ENCODE results near the gene ALG12. TPM values are rescaled to one million over a fixed set of nuclear protein-coding genes. Genes with fewer than 3 reads are reported as not detected.

ALG12 gene
- total and polyA plus RNA-seq, 2 of the 13 experiments (the other 11 are each of a cell fraction or from before 2014, with no cell fraction given), result 7.8 to 15.8 TPM

DNA sequence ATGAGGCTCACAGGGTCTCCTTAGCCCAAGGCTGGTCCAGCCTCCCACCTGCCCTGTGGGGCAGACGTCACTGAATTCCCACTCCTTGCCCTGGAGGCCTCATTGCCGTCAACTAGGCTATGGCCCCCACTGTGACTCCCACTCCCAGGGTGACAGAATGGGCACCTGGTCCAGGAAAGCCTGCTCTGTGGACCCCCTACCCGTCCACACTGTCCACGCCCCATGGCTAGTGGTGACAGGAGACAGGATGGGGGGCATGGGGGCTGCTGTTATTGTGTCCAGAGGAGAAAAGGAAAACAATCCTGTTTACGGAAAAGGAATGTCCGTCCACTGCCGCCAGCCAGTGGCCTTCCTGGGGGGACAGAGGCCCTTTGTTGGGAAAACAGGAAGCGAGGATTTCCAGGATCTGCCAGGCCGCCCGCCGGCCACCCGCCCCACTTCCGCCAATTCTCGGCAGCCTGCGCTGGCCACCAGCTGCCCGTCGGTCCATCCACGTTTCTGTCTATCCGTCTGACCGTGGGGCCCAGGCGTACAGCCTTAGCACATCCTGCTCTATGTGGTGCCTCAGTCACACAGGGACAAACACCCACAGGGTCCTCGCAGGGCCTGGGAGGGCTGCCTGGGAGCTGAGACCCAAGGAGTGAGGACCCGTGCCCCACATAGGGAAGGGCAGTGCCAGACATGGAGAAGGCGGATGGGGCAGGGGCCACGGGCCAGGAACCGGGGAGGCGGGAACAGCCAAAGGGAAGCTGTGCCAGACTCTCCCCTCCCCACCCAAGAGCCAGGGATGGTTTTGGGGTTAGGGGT lies 19.7 kb upstream of the ALG12 start (continued):
- TF ChIP-seq ZNF552 (CRISPR knock-in tag; IDR thresholded peaks at IDR 0.05; ENCODE audit: borderline replicate concordance) (0 out of 2 replicates have a peak, but pooled peaks have one; percentile 44), ZNF30 (CRISPR knock-in tag; IDR thresholded peaks at IDR 0.05) (no peak), GTF3A (CRISPR knock-in tag; conservative IDR thresholded peaks at IDR 0.05) (no peak), BRD4 (CRISPR knock-in tag; IDR thresholded peaks at IDR 0.05) (no peak; the same call in 1 of the 2 replicates), NR1H2 (CRISPR knock-in tag; IDR thresholded peaks at IDR 0.05; ENCODE audit: borderline replicate concordance, low read depth) (no peak), RFXAP (CRISPR knock-in tag; IDR thresholded peaks at IDR 0.05; ENCODE audit: borderline replicate concordance) (no peak), JDP2 (CRISPR knock-in tag; IDR thresholded peaks at IDR 0.05; ENCODE audit: borderline replicate concordance) (no peak), BORCS8-MEF2B (CRISPR knock-in tag; IDR thresholded peaks at IDR 0.05) (no peak), ZSCAN29 (CRISPR knock-in tag; conservative IDR thresholded peaks at IDR 0.05) (peak; percentile 61; the same call in 1 of the 2 replicates), ZKSCAN5 (CRISPR knock-in tag; IDR thresholded peaks at IDR 0.05) (no peak), JUNB (CRISPR knock-in tag; IDR thresholded peaks at IDR 0.05; ENCODE audit: borderline replicate concordance) (no peak), ELF4 (CRISPR knock-in tag; IDR thresholded peaks at IDR 0.05; ENCODE audit: borderline replicate concordance) (peak; percentile 90; the same call in 1 of the 2 replicates), ZNF652 (CRISPR knock-in tag; IDR thresholded peaks at IDR 0.05; ENCODE audit: borderline replicate concordance, low read depth) (no peak), ZFP36L2 (CRISPR knock-in tag; IDR thresholded peaks at IDR 0.05) (no peak), ZNF484 (CRISPR knock-in tag; IDR thresholded peaks at IDR 0.05; ENCODE audit: borderline replicate concordance, low read depth) (no peak), ZMYM2 (CRISPR knock-in tag; IDR thresholded peaks at IDR 0.05) (0 out of 2 replicates have a peak, but pooled peaks have one; percentile 48)
- TF ChIP-seq, protein P1, sequence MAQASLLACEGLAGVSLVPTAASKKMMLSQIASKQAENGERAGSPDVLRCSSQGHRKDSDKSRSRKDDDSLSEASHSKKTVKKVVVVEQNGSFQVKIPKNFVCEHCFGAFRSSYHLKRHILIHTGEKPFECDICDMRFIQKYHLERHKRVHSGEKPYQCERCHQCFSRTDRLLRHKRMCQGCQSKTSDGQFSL (CRISPR knock-in tag; IDR thresholded peaks at IDR 0.05), result no peak
- TF ChIP-seq, protein P2, sequence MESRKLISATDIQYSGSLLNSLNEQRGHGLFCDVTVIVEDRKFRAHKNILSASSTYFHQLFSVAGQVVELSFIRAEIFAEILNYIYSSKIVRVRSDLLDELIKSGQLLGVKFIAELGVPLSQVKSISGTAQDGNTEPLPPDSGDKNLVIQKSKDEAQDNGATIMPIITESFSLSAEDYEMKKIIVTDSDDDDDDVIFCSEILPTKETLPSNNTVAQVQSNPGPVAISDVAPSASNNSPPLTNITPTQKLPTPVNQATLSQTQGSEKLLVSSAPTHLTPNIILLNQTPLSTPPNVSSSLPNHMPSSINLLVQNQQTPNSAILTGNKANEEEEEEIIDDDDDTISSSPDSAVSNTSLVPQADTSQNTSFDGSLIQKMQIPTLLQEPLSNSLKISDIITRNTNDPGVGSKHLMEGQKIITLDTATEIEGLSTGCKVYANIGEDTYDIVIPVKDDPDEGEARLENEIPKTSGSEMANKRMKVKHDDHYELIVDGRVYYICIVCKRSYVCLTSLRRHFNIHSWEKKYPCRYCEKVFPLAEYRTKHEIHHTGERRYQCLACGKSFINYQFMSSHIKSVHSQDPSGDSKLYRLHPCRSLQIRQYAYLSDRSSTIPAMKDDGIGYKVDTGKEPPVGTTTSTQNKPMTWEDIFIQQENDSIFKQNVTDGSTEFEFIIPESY (CRISPR knock-in tag; IDR thresholded peaks at IDR 0.05), result peak; percentile 90
- TF ChIP-seq, protein P3, sequence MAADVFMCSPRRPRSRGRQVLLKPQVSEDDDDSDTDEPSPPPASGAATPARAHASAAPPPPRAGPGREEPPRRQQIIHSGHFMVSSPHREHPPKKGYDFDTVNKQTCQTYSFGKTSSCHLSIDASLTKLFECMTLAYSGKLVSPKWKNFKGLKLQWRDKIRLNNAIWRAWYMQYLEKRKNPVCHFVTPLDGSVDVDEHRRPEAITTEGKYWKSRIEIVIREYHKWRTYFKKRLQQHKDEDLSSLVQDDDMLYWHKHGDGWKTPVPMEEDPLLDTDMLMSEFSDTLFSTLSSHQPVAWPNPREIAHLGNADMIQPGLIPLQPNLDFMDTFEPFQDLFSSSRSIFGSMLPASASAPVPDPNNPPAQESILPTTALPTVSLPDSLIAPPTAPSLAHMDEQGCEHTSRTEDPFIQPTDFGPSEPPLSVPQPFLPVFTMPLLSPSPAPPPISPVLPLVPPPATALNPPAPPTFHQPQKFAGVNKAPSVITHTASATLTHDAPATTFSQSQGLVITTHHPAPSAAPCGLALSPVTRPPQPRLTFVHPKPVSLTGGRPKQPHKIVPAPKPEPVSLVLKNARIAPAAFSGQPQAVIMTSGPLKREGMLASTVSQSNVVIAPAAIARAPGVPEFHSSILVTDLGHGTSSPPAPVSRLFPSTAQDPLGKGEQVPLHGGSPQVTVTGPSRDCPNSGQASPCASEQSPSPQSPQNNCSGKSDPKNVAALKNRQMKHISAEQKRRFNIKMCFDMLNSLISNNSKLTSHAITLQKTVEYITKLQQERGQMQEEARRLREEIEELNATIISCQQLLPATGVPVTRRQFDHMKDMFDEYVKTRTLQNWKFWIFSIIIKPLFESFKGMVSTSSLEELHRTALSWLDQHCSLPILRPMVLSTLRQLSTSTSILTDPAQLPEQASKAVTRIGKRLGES (CRISPR knock-in tag; IDR thresholded peaks at IDR 0.05; ENCODE audit: borderline replicate concordance), result no peak
- TF ChIP-seq, protein P4, sequence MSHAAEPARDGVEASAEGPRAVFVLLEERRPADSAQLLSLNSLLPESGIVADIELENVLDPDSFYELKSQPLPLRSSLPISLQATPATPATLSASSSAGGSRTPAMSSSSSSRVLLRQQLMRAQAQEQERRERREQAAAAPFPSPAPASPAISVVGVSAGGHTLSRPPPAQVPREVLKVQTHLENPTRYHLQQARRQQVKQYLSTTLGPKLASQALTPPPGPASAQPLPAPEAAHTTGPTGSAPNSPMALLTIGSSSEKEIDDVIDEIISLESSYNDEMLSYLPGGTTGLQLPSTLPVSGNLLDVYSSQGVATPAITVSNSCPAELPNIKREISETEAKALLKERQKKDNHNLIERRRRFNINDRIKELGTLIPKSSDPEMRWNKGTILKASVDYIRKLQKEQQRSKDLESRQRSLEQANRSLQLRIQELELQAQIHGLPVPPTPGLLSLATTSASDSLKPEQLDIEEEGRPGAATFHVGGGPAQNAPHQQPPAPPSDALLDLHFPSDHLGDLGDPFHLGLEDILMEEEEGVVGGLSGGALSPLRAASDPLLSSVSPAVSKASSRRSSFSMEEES (CRISPR knock-in tag; IDR thresholded peaks at IDR 0.05), result peak; percentile 73; the same call in 1 of the 2 replicates
- TF ChIP-seq, protein P5, sequence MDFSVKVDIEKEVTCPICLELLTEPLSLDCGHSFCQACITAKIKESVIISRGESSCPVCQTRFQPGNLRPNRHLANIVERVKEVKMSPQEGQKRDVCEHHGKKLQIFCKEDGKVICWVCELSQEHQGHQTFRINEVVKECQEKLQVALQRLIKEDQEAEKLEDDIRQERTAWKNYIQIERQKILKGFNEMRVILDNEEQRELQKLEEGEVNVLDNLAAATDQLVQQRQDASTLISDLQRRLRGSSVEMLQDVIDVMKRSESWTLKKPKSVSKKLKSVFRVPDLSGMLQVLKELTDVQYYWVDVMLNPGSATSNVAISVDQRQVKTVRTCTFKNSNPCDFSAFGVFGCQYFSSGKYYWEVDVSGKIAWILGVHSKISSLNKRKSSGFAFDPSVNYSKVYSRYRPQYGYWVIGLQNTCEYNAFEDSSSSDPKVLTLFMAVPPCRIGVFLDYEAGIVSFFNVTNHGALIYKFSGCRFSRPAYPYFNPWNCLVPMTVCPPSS (IDR thresholded peaks at IDR 0.05), result no peak
